ENCODE measurements around the gene SAE1. TPM values are rescaled to one million over a fixed set of nuclear protein-coding genes. Genes with fewer than 3 reads are reported as not detected.

The SAE1 gene
- total and polyA plus RNA-seq, 2 experiments from 2014 or later = 115 to 236 TPM

DNA sequence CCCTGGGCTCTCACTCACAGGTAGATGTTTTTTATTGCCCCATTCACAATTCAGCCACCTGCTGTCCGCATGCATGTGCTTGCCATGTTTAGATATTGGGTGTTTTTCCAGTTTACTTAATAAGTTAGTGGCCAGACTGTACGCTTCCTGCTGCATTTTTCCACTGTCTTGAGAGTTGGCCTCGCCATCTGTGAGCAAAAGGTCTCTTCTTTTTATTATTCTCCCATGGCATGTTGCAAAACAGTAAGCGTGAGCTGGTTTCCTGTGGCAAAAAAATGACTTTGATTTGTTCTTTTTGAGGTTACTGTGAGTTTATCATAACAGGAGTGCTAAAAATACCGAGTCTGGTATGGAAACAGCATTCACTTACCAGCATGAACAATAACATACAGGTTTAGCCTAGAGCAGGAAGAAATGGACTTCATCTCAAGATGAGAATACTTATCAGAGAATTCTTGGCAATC lies 46.0 kb downstream of the SAE1 start:
- peaks cover 9% of the 10 kb centered on the region for H3K4me1 ChIP-seq (ENCODE audit: insufficient read depth)
- peaks cover 63% of the 10 kb centered on the region for H3K79me2 ChIP-seq (replicated peaks; ENCODE audit: insufficient read depth)
- Mint-ChIP-seq H3K27ac (peak overlapping the region; percentile 1; the same call in 1 of the 2 replicates), H3K4me3 (no peak overlapping the region), H3K4me1 (peaks cover 9% of the 10 kb centered on the region), H3K36me3 (ENCODE audit: low read depth) (peaks cover 79% of the 10 kb centered on the region), H3K27me3 (ENCODE audit: insufficient read depth, low read depth, poor library complexity) (peaks cover 16% of the 10 kb centered on the region), H3K9me3 (no peaks in the 10 kb centered on the region)
- peak overlapping the region; percentile 29 for H3K27ac ChIP-seq (ENCODE audit: low read depth)
- H3K36me3 ChIP-seq (ENCODE audit: insufficient read depth) = peaks cover 48% of the 10 kb centered on the region
- peaks cover 50% of the 10 kb centered on the region for H3F3A ChIP-seq (replicated peaks; ENCODE audit: low read depth)
- no peaks in the 10 kb centered on the region for H3K9me2 ChIP-seq (ENCODE audit: insufficient read depth)
- peaks cover 61% of the 10 kb centered on the region for H4K20me1 ChIP-seq (replicated peaks; ENCODE audit: insufficient read depth)
- ATAC-seq = no peak
- TF ChIP-seq ZNF331 (CRISPR knock-in tag; IDR thresholded peaks at IDR 0.05; ENCODE audit: low read depth) = no peak
- no peak for TF ChIP-seq EZH2 (IDR thresholded peaks at IDR 0.05; ENCODE audit: low read depth, unreplicated experiment)
- TF ChIP-seq, protein P1, sequence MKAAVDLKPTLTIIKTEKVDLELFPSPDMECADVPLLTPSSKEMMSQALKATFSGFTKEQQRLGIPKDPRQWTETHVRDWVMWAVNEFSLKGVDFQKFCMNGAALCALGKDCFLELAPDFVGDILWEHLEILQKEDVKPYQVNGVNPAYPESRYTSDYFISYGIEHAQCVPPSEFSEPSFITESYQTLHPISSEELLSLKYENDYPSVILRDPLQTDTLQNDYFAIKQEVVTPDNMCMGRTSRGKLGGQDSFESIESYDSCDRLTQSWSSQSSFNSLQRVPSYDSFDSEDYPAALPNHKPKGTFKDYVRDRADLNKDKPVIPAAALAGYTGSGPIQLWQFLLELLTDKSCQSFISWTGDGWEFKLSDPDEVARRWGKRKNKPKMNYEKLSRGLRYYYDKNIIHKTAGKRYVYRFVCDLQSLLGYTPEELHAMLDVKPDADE (IDR thresholded peaks at IDR 0.05) = no peak
- TF ChIP-seq, protein P2, sequence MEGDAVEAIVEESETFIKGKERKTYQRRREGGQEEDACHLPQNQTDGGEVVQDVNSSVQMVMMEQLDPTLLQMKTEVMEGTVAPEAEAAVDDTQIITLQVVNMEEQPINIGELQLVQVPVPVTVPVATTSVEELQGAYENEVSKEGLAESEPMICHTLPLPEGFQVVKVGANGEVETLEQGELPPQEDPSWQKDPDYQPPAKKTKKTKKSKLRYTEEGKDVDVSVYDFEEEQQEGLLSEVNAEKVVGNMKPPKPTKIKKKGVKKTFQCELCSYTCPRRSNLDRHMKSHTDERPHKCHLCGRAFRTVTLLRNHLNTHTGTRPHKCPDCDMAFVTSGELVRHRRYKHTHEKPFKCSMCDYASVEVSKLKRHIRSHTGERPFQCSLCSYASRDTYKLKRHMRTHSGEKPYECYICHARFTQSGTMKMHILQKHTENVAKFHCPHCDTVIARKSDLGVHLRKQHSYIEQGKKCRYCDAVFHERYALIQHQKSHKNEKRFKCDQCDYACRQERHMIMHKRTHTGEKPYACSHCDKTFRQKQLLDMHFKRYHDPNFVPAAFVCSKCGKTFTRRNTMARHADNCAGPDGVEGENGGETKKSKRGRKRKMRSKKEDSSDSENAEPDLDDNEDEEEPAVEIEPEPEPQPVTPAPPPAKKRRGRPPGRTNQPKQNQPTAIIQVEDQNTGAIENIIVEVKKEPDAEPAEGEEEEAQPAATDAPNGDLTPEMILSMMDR (conservative IDR thresholded peaks at IDR 0.05; ENCODE audit: low read depth in 2 of 2) = no peak
- TF ChIP-seq EZH2phosphoT487 (IDR thresholded peaks at IDR 0.05; ENCODE audit: unreplicated experiment) = no peak
- no peak for TF ChIP-seq ZNF114 (CRISPR knock-in tag; IDR thresholded peaks at IDR 0.05)
- no peak for TF ChIP-seq REST (IDR thresholded peaks at IDR 0.05; ENCODE audit: unreplicated experiment)
- no peak for TF ChIP-seq STAT1 (IDR thresholded peaks at IDR 0.05; ENCODE audit: unreplicated experiment)
- TF ChIP-seq JUNB (IDR thresholded peaks at IDR 0.05; ENCODE audit: unreplicated experiment) = no peak
- TF ChIP-seq POLR2AphosphoS5 (IDR thresholded peaks at IDR 0.05; ENCODE audit: low read depth) = no peak
- no peak for TF ChIP-seq NANOG (IDR thresholded peaks at IDR 0.05; ENCODE audit: borderline replicate concordance)
- no peak for DNase-seq (ENCODE audit: low spot score)
- H3K4me2 ChIP-seq = no peak overlapping the region
- H3K4me3 ChIP-seq = no peak overlapping the region
- H3K27me3 ChIP-seq (ENCODE audit: insufficient read depth) = no peaks in the 10 kb centered on the region
- H2AFZ ChIP-seq = no peak overlapping the region

Measured in GM23338 (cell line).